ENCODE measurements around the gene MALRD1.

DNA sequence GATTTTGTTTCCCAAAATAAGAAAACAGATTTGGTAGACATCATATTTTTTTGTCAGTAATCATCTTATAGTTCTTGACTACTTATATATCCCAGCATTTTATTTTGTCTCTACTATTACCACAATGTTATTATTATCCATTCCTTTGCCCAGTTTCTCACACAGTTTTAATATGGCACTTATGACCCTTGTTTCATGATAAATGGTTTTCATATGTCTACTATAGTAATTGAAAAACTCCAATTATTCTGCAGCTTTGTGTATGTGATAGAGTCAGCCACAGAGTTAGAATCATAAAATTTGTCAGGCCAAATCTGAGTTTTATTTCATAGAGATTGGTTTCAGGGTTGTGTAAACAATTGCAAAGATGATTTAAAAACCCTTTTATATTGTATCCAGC is 203.9 kb downstream of the MALRD1 start:
- TF ChIP-seq MAX (IDR thresholded peaks at IDR 0.05) (no peak), BCL11A (IDR thresholded peaks at IDR 0.05; ENCODE audit: low read depth in 2 of 2, low read length in 2 of 2) (no peak), RAD21 (IDR thresholded peaks at IDR 0.05 in 1 of 2, conservative IDR thresholded peaks at IDR 0.05 in 1 of 2; ENCODE audit: low read depth in 2 of 2, low read length in 2 of 2) (no peak), POLR2AphosphoS5 (IDR thresholded peaks at IDR 0.05; ENCODE audit: low read depth, low read length) (no peak), KDM1A (IDR thresholded peaks at IDR 0.05; ENCODE audit: borderline replicate concordance, low read length) (no peak)
- TF ChIP-seq, protein P1, sequence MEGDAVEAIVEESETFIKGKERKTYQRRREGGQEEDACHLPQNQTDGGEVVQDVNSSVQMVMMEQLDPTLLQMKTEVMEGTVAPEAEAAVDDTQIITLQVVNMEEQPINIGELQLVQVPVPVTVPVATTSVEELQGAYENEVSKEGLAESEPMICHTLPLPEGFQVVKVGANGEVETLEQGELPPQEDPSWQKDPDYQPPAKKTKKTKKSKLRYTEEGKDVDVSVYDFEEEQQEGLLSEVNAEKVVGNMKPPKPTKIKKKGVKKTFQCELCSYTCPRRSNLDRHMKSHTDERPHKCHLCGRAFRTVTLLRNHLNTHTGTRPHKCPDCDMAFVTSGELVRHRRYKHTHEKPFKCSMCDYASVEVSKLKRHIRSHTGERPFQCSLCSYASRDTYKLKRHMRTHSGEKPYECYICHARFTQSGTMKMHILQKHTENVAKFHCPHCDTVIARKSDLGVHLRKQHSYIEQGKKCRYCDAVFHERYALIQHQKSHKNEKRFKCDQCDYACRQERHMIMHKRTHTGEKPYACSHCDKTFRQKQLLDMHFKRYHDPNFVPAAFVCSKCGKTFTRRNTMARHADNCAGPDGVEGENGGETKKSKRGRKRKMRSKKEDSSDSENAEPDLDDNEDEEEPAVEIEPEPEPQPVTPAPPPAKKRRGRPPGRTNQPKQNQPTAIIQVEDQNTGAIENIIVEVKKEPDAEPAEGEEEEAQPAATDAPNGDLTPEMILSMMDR (IDR thresholded peaks at IDR 0.05; ENCODE audit: control extremely low read depth in 1 of 3, insufficient read depth in 1 of 3, low read depth in 1 of 3, low read length in 3 of 3): no peak
